HTERT RPE-1 (cell line): ENCODE measurements around the gene YIPF2.
"Not testable (repeated sequence)": the region's sequence is repeated elsewhere in the genome, so short reads cannot be mapped to it uniquely, and the experiment has no call there.

ENCODE experiments used
- in situ Hi-C: fragments of 300-500 bp; cut with MboI; formaldehyde crosslinking; loops from 4 replicates; pipeline ENCODE4 v1.14.3; 2020; ENCODE audit warnings: low sequenced_read_pairs

Gene YIPF2

GRCh38 chr19:10877608-10878007, 50.8 kb downstream of the YIPF2 start:
- in situ Hi-C loops = not testable (repeated sequence)

- in situ Hi-C loops = no loop called here
These were observed 51.8 kb downstream of the YIPF2 start for GRCh38 chr19:10876459-10877240.

- in situ Hi-C loops = no loop called here
These were observed 54.4 kb downstream of the YIPF2 start for GRCh38 chr19:10874024-10874423.

GRCh38 chr19:10872546-10873107, 55.8 kb downstream of the YIPF2 start:
- in situ Hi-C loops = no loop called here
